ENCODE data around the gene NPEPL1. TPM values are rescaled to one million over a fixed set of nuclear protein-coding genes. Genes with fewer than 3 reads are reported as not detected.

The NPEPL1 gene
- total RNA-seq, 1 experiment from 2014 or later, result 31.1 TPM

DNA sequence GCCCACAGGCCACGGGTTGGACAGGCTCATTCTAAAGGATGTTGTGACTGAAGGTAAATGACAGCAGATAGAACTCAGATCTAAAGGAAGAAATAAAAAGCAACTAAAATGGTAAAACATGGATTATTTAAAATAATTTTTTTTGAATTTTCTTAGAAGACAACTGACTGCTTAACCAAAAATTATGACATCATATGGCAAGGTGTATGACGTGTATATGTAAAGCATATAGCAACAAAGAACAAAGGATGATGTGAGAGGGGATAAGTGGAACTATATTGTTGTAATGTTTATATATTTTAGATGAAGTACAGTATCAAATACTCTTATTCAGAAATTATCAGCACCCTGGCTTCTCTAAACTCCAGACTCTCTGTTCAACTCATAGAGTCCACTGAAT is 38.6 kb downstream of the NPEPL1 start:
- no peak overlapping the region for H3K18ac ChIP-seq (ENCODE audit: insufficient read length, low read depth, low read length)
- no peak overlapping the region for H4K91ac ChIP-seq (ENCODE audit: insufficient read length, low read depth, low read length)
- H3K27me3 Mint-ChIP-seq (ENCODE audit: low read depth), result no peaks in the 10 kb centered on the region; the same call in 1 of the 2 replicates
- no peak overlapping the region for H2BK20ac ChIP-seq (ENCODE audit: low read depth, low read length, poor library complexity, severe bottlenecking)
- DNase-seq, result no peak
- no peaks in the 10 kb centered on the region for H3K23me2 ChIP-seq (ENCODE audit: insufficient read length, low read depth, low read length, poor library complexity, severe bottlenecking)
- no peak overlapping the region for H3K27ac ChIP-seq (ENCODE audit: insufficient read length, low read depth, low read length)
- no peaks in the 10 kb centered on the region for H3K27me3 ChIP-seq (ENCODE audit: insufficient read depth, low read length)
- H4K20me1 ChIP-seq (ENCODE audit: control insufficient read depth, insufficient read depth, insufficient read length), result no peaks in the 10 kb centered on the region
- H2AK5ac ChIP-seq (ENCODE audit: insufficient read length, low read length), result no peak overlapping the region
- no peak overlapping the region for H2AFZ ChIP-seq (ENCODE audit: low read length)
- no peak overlapping the region for H3K4me3 Mint-ChIP-seq
- no peak overlapping the region for H3K4me2 ChIP-seq (ENCODE audit: insufficient read depth, insufficient read length, low read length)
- no peak overlapping the region for H2BK5ac ChIP-seq (ENCODE audit: insufficient read length, low read length)
- H3K23ac ChIP-seq (ENCODE audit: insufficient read length, low read depth, low read length), result no peak overlapping the region
- H2BK12ac ChIP-seq (ENCODE audit: insufficient read length, low read depth, low read length), result no peak overlapping the region
- no CpG with 5 or more reads among the region's 2 CpGs for WGBS (ENCODE audit: extremely low coverage, insufficient read length, low lambda C conversion rate)
- H3K4ac ChIP-seq (ENCODE audit: low read depth, low read length), result no peak overlapping the region
- no peak overlapping the region for H2BK120ac ChIP-seq (ENCODE audit: low read depth, low read length, poor library complexity, severe bottlenecking)
- TF ChIP-seq CTCF (conservative IDR thresholded peaks at IDR 0.05), result no peak
- H3K9me3 Mint-ChIP-seq, result peaks cover 14% of the 10 kb centered on the region in 2 experiments
- H4K8ac ChIP-seq (replicated peaks; ENCODE audit: insufficient read length, low read depth, low read length), result no peak overlapping the region
- H3K9me3 ChIP-seq (ENCODE audit: control insufficient read depth, low read depth, low read length), result no peaks in the 10 kb centered on the region
- H3T11ph ChIP-seq (ENCODE audit: low read length), result no peak overlapping the region
- H3K14ac ChIP-seq (ENCODE audit: insufficient read depth, low read length), result no peak overlapping the region
- no peaks in the 10 kb centered on the region for H3K79me1 ChIP-seq (ENCODE audit: insufficient read depth, low read depth, low read length, poor library complexity, severe bottlenecking)
- H3K4me1 Mint-ChIP-seq, result no peaks in the 10 kb centered on the region
- H3K79me2 ChIP-seq (ENCODE audit: insufficient read depth, low read length), result no peaks in the 10 kb centered on the region
- no peak overlapping the region for H4K5ac ChIP-seq (ENCODE audit: insufficient read length, low read depth, low read length)
- H3K56ac ChIP-seq (ENCODE audit: insufficient read length, low read depth, low read length), result no peak overlapping the region
- no peaks in the 10 kb centered on the region for H3K4me1 ChIP-seq (ENCODE audit: insufficient read depth, low read length)
- no peak overlapping the region for H2BK15ac ChIP-seq (ENCODE audit: low read depth, low read length)
- no peak overlapping the region for H3K27ac Mint-ChIP-seq
- H3K9ac ChIP-seq (ENCODE audit: extremely low read depth, insufficient read length, low read length), result no peak overlapping the region
- peaks cover 1 to 3% (median 3%) of the 10 kb centered on the region in 3 experiments; a peak in 6 of 7 replicates for H3K36me3 Mint-ChIP-seq (ENCODE audit: insufficient read depth in 1 of 3, low read depth in 3 of 3)

All from H9 (cell line).